Mucosa of descending colon (tissue), 3 donors: ENCODE data around the gene HHAT. TPM values are rescaled to one million over a fixed set of nuclear protein-coding genes. Genes with fewer than 3 reads are reported as not detected.

Experiments used
- ATAC-seq: fragments of 200-7000 bp; cut with Tn5 transposase; one replicate; pipeline ENCODE4 v1.9.1; 2020; ENCODE audit warnings: mild to moderate bottlenecking, moderate library complexity
- DNase-seq, 3 donors: peaks; one replicate each; pipeline ENCODE4 v3.0.0-alpha.2; 2020
- H3K36me3 ChIP-seq: fragments of 200-600 bp; one replicate; pipeline ENCODE4 v1.8.0; 2021; ENCODE audit warnings: low read depth, mild to moderate bottlenecking
- H3K4me1 ChIP-seq: fragments of 200-600 bp; one replicate; pipeline ENCODE4 v1.8.0; 2021; ENCODE audit warnings: low read depth, mild to moderate bottlenecking
- H3K4me3 ChIP-seq: fragments of 200-600 bp; one replicate; pipeline ENCODE4 v1.8.0; 2021; ENCODE audit warnings: mild to moderate bottlenecking
- H3K9me3 ChIP-seq: fragments of 200-600 bp; one replicate; pipeline ENCODE4 v1.8.0; 2021; ENCODE audit warnings: mild to moderate bottlenecking
- intact Hi-C, 2 donors: fragments of 100-400 bp; cut with DNase I in 1 of 2; cut with micrococcal nuclease in 1 of 2; formaldehyde crosslinking; loops; one replicate each; pipeline versions ENCODE4 v1.11.0 to v1.11.1; 2022; cut with DNase I, micrococcal nuclease
- total RNA-seq, 3 donors: library from RNA; stranded (reverse); fragmentation: NEBNext Ultra II Directional in 2 of 3; extraction: Animal tissue kit (Norgen Biotek cat#: 25700) in 2 of 3; gene quantifications; one replicate each; pipeline versions ENCODE4 v1.2.1 to v1.2.4, GENCODE V29; 2021 to 2023
- TF ChIP-seq, protein P1 (sequence below): fragments of 200-600 bp; IDR thresholded peaks from one replicate; pipeline ENCODE4 v1.8.0; 2022; ENCODE audit warnings: antibody characterized with exemption, mild to moderate bottlenecking
- donor health status: DM: no; HTN: no; CAD: no; lungs with moderate emphysema.
- donor health status: DM: no; HTN: no; CAD: no.
- donor health status: DM: no; HTN: yes; CAD: no.

HHAT gene
- total RNA-seq, 3 donors from 2014 or later: 4.1 to 8.6 (median 5.9) TPM

DNA sequence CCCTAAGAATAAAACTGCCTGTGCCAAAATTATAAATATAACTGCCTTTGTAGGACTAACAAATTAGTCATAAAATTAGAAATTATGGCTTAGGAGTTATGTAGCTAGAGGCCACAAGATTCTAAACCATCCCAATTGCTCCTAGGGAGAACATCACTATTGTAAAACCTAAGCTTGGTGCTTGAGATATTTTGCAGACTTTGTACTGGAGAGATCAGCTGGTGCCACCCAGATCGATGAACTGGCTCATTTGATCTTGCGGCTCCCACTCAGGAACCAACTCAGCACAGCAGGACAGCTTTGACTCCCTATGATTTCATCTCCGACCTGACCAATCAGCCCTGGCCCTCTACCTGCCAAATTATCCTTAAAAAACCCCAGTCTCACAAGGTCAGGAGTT, 30.6 kb downstream of the HHAT start:
- TF ChIP-seq, protein P1, sequence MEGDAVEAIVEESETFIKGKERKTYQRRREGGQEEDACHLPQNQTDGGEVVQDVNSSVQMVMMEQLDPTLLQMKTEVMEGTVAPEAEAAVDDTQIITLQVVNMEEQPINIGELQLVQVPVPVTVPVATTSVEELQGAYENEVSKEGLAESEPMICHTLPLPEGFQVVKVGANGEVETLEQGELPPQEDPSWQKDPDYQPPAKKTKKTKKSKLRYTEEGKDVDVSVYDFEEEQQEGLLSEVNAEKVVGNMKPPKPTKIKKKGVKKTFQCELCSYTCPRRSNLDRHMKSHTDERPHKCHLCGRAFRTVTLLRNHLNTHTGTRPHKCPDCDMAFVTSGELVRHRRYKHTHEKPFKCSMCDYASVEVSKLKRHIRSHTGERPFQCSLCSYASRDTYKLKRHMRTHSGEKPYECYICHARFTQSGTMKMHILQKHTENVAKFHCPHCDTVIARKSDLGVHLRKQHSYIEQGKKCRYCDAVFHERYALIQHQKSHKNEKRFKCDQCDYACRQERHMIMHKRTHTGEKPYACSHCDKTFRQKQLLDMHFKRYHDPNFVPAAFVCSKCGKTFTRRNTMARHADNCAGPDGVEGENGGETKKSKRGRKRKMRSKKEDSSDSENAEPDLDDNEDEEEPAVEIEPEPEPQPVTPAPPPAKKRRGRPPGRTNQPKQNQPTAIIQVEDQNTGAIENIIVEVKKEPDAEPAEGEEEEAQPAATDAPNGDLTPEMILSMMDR: no peak
- ATAC-seq: no peak

DNA sequence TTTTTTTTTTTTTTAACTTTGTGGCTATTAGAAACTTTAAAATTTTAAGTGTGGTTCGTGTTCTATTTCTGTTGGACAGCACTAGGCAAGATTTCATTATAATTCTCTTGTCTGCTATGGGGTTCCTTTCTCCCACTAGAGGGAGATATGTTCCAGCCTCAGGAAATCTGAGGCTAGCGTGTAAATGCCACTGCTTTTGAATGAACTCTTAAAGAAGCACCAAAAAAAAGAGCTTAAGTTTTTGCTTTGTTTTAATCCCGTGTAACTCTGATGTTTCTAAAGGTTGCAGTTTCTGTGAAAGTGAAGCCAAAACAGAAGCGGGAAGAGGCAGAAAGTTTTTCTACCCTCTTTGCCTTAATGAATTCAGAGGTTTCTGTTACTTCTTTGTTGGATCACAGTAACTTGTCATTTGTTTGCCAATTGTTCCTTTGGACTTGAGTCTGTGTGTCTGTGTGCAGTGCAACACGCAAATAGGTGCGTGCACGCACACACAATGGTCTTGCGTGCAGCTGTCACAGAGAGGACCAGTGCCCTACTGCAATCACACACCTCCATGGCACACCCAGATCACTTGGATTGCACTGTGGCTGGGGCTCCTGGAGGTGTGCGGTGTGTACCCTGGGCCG, 32.3 kb downstream of the HHAT start:
- H3K4me1 ChIP-seq: peaks cover 3% of the 10 kb centered on the region
- DNase-seq (no peak), ATAC-seq (peak; percentile 49)
- TF ChIP-seq, protein P1: no peak
- H3K4me3 ChIP-seq: no peak overlapping the region
- intact Hi-C loops: no loop called here
- H3K9me3 ChIP-seq: no peaks in the 10 kb centered on the region
- no peaks in the 10 kb centered on the region for H3K36me3 ChIP-seq

More for the DNA sequence above, 30.6 kb downstream of the HHAT start:
- DNase-seq: no peak
- intact Hi-C loops: no loop called here
- no peaks in the 10 kb centered on the region for H3K36me3 ChIP-seq
- H3K4me1 ChIP-seq: peaks cover 3% of the 10 kb centered on the region
- H3K9me3 ChIP-seq: no peaks in the 10 kb centered on the region
- no peak overlapping the region for H3K4me3 ChIP-seq

DNA sequence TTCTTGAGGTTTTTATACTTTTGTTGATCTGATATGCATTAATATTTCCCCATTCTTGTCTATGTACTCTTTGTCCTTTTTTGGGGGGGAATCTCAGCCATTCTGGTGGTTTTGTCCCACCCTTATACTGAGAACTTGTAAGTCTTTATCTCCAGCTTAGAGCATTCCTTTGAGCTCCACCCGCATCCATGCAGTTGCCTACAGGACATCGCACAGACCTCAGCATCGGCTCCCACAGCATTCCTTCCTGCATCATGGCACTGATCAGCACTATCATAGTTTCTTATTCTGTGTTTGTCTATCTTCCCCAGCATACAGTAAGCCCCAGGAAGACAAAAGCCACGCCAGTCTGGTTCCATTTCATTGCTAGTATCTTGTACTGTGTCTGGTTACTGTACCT, 33.0 kb downstream of the HHAT start:
- TF ChIP-seq, protein P1: no peak
- H3K4me3 ChIP-seq: no peak overlapping the region
- DNase-seq (no peak), ATAC-seq (no peak)
- intact Hi-C loops: no loop called here
- H3K36me3 ChIP-seq: no peaks in the 10 kb centered on the region
- no peaks in the 10 kb centered on the region for H3K9me3 ChIP-seq
- peaks cover 3% of the 10 kb centered on the region for H3K4me1 ChIP-seq

DNA sequence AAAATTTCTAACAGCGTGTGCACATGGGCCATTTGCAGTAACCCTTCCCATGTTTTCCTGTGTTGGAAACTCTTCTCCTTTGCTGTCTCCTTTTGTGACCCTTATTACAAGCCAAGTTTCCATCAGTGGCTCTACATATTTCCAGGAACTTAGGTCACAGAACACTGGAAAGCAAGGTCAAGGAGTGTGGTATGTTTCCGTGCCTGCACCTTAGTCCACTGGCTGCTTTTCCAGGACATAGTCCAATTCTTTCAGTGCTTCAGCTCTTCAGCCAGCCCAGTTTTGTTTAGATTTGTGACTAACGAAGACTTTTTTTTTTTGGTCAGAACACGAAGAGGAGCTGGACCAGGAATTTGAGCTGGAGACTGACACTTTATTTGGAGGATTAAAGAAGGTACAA, 33.8 kb downstream of the HHAT start:
- DNase-seq: peak in 1 of 3 donors; percentile 14
- no peaks in the 10 kb centered on the region for H3K9me3 ChIP-seq
- peaks cover 3% of the 10 kb centered on the region for H3K4me1 ChIP-seq
- H3K36me3 ChIP-seq: no peaks in the 10 kb centered on the region
- TF ChIP-seq, protein P1: no peak
- H3K4me3 ChIP-seq: no peak overlapping the region
- intact Hi-C loops: no loop called here
- ATAC-seq: peak; percentile 37

DNA sequence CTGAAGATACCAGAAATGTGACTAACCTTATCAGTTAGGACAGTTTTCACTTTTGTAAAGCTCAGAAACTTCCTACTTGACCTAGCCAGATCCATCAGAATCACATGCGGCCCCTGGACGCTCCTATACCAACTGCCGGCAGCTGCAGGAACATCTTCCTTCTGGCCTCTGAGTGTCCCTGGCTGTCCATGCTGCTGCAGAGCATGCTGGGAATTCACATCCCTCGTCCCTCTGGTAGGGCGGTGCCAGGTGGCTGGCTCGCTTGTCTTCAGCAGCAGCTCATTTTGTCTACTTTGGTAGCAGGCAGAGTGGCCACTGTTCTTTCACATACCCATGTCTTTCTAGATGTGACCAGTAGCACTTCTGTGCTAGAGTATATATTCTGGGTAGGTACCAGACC, 34.4 kb downstream of the HHAT start:
- DNase-seq (peak in 1 of 3 donors; percentile 4), ATAC-seq (no peak)
- Histone ChIP-seq H3K36me3 (no peaks in the 10 kb centered on the region), H3K9me3 (no peaks in the 10 kb centered on the region), H3K4me3 (no peak overlapping the region), H3K4me1 (peaks cover 3% of the 10 kb centered on the region)
- TF ChIP-seq, protein P1: no peak
- intact Hi-C loops: no loop called here

DNA sequence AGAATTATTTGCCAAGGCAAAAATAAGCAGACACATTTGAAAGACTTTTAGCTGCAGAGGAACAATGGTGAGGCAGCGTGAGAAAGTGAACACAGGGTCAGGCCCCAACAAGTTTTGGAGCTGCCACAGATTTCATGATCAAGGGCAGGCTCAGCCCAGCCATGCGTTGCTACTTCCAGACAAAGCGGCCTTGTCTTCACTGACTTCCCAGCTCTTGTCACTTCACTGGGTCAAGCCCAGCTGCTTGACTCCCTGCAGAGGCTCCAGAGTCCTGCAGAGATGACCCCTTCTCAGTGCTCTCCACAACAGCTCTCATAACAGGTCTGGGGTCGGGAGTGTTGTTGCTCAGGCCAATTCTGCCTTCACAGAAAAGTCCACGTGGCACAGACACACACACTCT, 35.8 kb downstream of the HHAT start:
- H3K9me3 ChIP-seq: no peaks in the 10 kb centered on the region
- H3K36me3 ChIP-seq: no peaks in the 10 kb centered on the region
- no peak for ATAC-seq
- no peak for DNase-seq
- TF ChIP-seq, protein P1: no peak
- no peak overlapping the region for H3K4me3 ChIP-seq
- H3K4me1 ChIP-seq: peaks cover 3% of the 10 kb centered on the region
- intact Hi-C loops: no loop called here
